SK-N-MC (cell line): ENCODE measurements around the gene VWA1.
"Not testable (repeated sequence)": the region's sequence is repeated elsewhere in the genome, so short reads cannot be mapped to it uniquely, and the experiment has no call there.

Source experiments
- EZH2 ChIP-seq: fragments of 200-600 bp; sonication (generic); IDR thresholded peaks from one replicate; pipeline ENCODE4 v1.6.1; 2017; ENCODE audit warnings: antibody characterized with exemption
- FOXP2 ChIP-seq: optimal IDR thresholded peaks from 2 replicates; pipeline ENCODE3; 2011; ENCODE audit warnings: mild to moderate bottlenecking, moderate library complexity; ENCODE audit not compliant: insufficient read depth; ENCODE audit errors: extremely low read length, control extremely low read depth
- POLR2AphosphoS5 ChIP-seq: IDR thresholded peaks from 2 replicates; pipeline ENCODE4 v1.6.1; 2012; ENCODE audit warnings: mild to moderate bottlenecking, low read depth, low read length, borderline replicate concordance

DNA sequence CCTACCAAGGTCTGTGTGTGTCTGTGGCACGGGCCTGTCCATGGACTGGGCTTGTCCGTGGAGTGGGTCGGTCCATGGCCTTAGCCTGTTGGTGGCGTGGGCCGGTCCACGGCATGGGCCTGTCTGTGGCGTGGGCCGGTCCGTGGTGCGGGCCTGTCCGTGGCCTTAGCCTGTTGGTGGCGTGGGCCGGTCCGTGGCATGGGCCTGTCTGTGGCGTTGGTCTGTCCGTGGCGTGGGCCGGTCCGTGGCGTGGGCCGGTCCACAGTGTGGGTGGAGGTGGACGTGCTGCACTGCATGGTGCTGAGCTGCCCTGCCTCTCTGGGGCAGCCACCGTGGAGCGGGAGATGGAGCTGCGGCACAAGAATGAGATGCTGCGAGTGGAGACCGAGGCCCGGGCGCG lies 46.3 kb downstream of the VWA1 start:
- TF ChIP-seq POLR2AphosphoS5, EZH2, FOXP2: not testable (repeated sequence)
